B cell (primary cell): ENCODE results near the gene MAEA. TPM values are rescaled to one million over a fixed set of nuclear protein-coding genes. Genes with fewer than 3 reads are reported as not detected.

Experiments used
- ATAC-seq: fragments of 200-7000 bp; cut with Tn5 transposase; one replicate; pipeline ENCODE4 v1.10.0; 2021; ENCODE audit warnings: low read depth, mild to moderate bottlenecking, moderate number of reproducible peaks, moderate library complexity
- CTCF ChIA-PET: fragments of 350-600 bp; sonication (Branson Sonifier 250); formaldehyde crosslinking; loops from one replicate; lab custom pipeline; 2021; ENCODE audit warnings: antibody characterized with exemption, inconsistent platforms; lab: Charles Lee
- POLR2A ChIA-PET: fragments of 350-600 bp; sonication (Branson Sonifier 250); formaldehyde crosslinking; loops from one replicate; lab custom pipeline; 2021; ENCODE audit warnings: antibody characterized with exemption; lab: Charles Lee
- DNase-seq: peaks from one replicate; pipeline ENCODE4 v3.0.0; 2013
- H2AFZ ChIP-seq: 2 replicates; pipeline ENCODE4 v1.6.1; 2012; ENCODE audit warnings: mild to moderate bottlenecking, low read depth, low read length; ENCODE audit not compliant: insufficient read depth, poor library complexity, severe bottlenecking
- H3K27ac ChIP-seq, 2 donors: 1 replicate in 1 of 2; 2 replicates in 1 of 2; pipeline ENCODE4 v1.5.1; 2012 to 2013; ENCODE audit warnings: low read length in 2 of 2, mild to moderate bottlenecking in 2 of 2, moderate library complexity in 1 of 2
- H3K27me3 ChIP-seq, 4 experiments: fragments of 200-600 bp in 1 of 4; sonication (generic) in 1 of 4; replicated peaks in 1 of 4; 1 replicate in 2 of 4; 2 replicates in 2 of 4; pipeline versions ENCODE4 v1.6.1 to v1.7.0; 2013 to 2016; ENCODE audit warnings: low read length in 3 of 4, mild to moderate bottlenecking in 2 of 4, mixed read lengths in 1 of 4, moderate library complexity in 1 of 4; ENCODE audit not compliant: insufficient read depth in 4 of 4, control insufficient read depth in 3 of 4; ENCODE audit errors: control extremely low read depth in 1 of 4
- H3K36me3 ChIP-seq, 2 experiments: replicated peaks in 1 of 2; 1 replicate in 1 of 2; 2 replicates in 1 of 2; pipeline versions ENCODE4 v1.6.1 to v1.7.1; 2013; ENCODE audit warnings: low read length in 1 of 2; ENCODE audit not compliant: insufficient read depth in 2 of 2, control insufficient read depth in 1 of 2; ENCODE audit errors: control extremely low read depth in 1 of 2, extremely low read depth in 1 of 2
- H3K4me1 ChIP-seq, 2 donors: fragments of 200-600 bp in 1 of 2; sonication (generic) in 1 of 2; 1 replicate in 1 of 2; 2 replicates in 1 of 2; pipeline versions ENCODE4 v1.5.1 to v1.6.1; 2013 to 2017; ENCODE audit warnings: low read length in 2 of 2; ENCODE audit not compliant: control insufficient read depth in 2 of 2, insufficient read depth in 2 of 2
- H3K4me2 ChIP-seq: replicated peaks from 2 replicates; pipeline ENCODE3; 2012; ENCODE audit warnings: mild to moderate bottlenecking, low read depth, low read length; ENCODE audit not compliant: poor library complexity, severe bottlenecking
- H3K4me3 ChIP-seq, 5 experiments: fragments of 200-600 bp in 1 of 5; sonication (generic) in 1 of 5; 1 replicate in 3 of 5; 2 replicates in 2 of 5; pipeline versions ENCODE4 v1.5.1 to v1.7.0; 2011 to 2016; ENCODE audit warnings: low read length in 4 of 5, mild to moderate bottlenecking in 4 of 5, low read depth in 2 of 5, control low read depth in 1 of 5, moderate library complexity in 1 of 5; ENCODE audit not compliant: insufficient read depth in 1 of 5; ENCODE audit errors: control extremely low read depth in 1 of 5, extremely low read depth in 1 of 5
- H3K79me2 ChIP-seq: fragments of 200-600 bp; sonication (generic); one replicate; pipeline ENCODE4 v1.6.0; 2016; ENCODE audit warnings: low read length; ENCODE audit not compliant: control insufficient read depth, insufficient read depth
- H3K9ac ChIP-seq: fragments of 200-600 bp; sonication (generic); 2 replicates; pipeline ENCODE4 v1.6.1; 2017; ENCODE audit warnings: mild to moderate bottlenecking, low read length, moderate library complexity
- H3K9me3 ChIP-seq, 3 donors: one replicate each; pipeline versions ENCODE4 v1.6.1 to v1.7.1; 2013; ENCODE audit warnings: low read length in 2 of 3; ENCODE audit not compliant: control insufficient read depth in 2 of 3, insufficient read depth in 1 of 3; ENCODE audit errors: control extremely low read depth in 1 of 3
- H4K20me1 ChIP-seq: 2 replicates; pipeline ENCODE4 v1.6.0; 2012; ENCODE audit warnings: mild to moderate bottlenecking, low read length; ENCODE audit not compliant: insufficient read depth, control insufficient read depth, poor library complexity, severe bottlenecking
- H3K27ac Mint-ChIP-seq: one replicate; pipeline ENCODE4 v1.8.0; 2021; ENCODE audit warnings: mixed read lengths
- H3K27me3 Mint-ChIP-seq: one replicate; pipeline ENCODE4 v1.8.0; 2021; ENCODE audit warnings: mixed read lengths
- H3K4me1 Mint-ChIP-seq: one replicate; pipeline ENCODE4 v1.8.0; 2021; ENCODE audit warnings: mixed read lengths
- H3K4me3 Mint-ChIP-seq: one replicate; pipeline ENCODE4 v1.8.0; 2021; ENCODE audit warnings: mixed read lengths
- H3K9me3 Mint-ChIP-seq: one replicate; pipeline ENCODE4 v1.8.0; 2022; ENCODE audit warnings: mixed read lengths; ENCODE audit not compliant: insufficient read depth
- EZH2 ChIP-seq: IDR thresholded peaks from 2 replicates; pipeline ENCODE4 v1.6.1; 2012; ENCODE audit warnings: borderline replicate concordance, low read depth, mild to moderate bottlenecking, moderate library complexity, low read length; ENCODE audit not compliant: insufficient read depth, poor library complexity, severe bottlenecking
- WGBS: methylation state at CpG from one replicate; pipeline ENCODE4 v1.1.5; 2013; ENCODE audit warnings: missing lambda C conversion rate; ENCODE audit not compliant: insufficient coverage; 5-methylcytosine and 5-hydroxymethylcytosine counted together
- intact Hi-C: fragments of 100-400 bp; cut with micrococcal nuclease; formaldehyde crosslinking; loops from one replicate; pipeline ENCODE4 v1.10.0; 2022
- polyA plus RNA-seq: library from polyadenylated mRNA; depleted of rRNA; stranded (reverse); fragments of >200 nt; gene quantifications from 2 replicates; pipeline ENCODE4 v1.2.3, GENCODE V29; 2012
- total RNA-seq, 2 donors: library from RNA; stranded (reverse); fragments of 120-200 nt in 1 of 2; gene quantifications; 1 replicate in 1 of 2; 2 replicates in 1 of 2; pipeline versions ENCODE4 v1.2.3 to v1.2.4, GENCODE V29; 2013 to 2022
- TF ChIP-seq, protein P1 (sequence below): fragments of 200-600 bp; IDR thresholded peaks from one replicate; pipeline ENCODE4 v1.8.0; 2022; ENCODE audit warnings: antibody characterized with exemption, mild to moderate bottlenecking

The MAEA gene
- total and polyA plus RNA-seq, 2 donors (not counting 1 experiment from before 2014, with no cell fraction given), result 106 to 107 TPM

GRCh38 chr4:1312821-1313640 lies 23.3 kb downstream of the MAEA start:
- Histone ChIP-seq H3K27me3 (no peaks in the 10 kb centered on the region), H4K20me1 (peaks cover 84% of the 10 kb centered on the region), H3K4me2 (no peak overlapping the region), H3K27ac (no peak overlapping the region), H3K4me3 (no peak overlapping the region), H3K9me3 (peaks cover 0 to 5% (median 0%) of the 10 kb centered on the region in 3 donors), H3K79me2 (peaks cover 76% of the 10 kb centered on the region), H3K9ac (no peak overlapping the region), H3K36me3 (peaks cover 0 to 52% of the 10 kb centered on the region in 2 experiments), H2AFZ (no peak overlapping the region), H3K4me1 (peaks cover 18 to 30% of the 10 kb centered on the region in 2 donors)
- intact Hi-C loops, result no loop called here
- Mint-ChIP-seq H3K27ac (no peak overlapping the region), H3K4me3 (no peak overlapping the region), H3K4me1 (peaks cover 28% of the 10 kb centered on the region), H3K9me3 (no peaks in the 10 kb centered on the region), H3K27me3 (no peaks in the 10 kb centered on the region)
- POLR2A ChIA-PET, result no interaction called here
- WGBS, result over 99% methylated on average over 18 of the region's 20 CpGs
- ATAC-seq (no peak), DNase-seq (no peak)
- TF ChIP-seq, protein P1, sequence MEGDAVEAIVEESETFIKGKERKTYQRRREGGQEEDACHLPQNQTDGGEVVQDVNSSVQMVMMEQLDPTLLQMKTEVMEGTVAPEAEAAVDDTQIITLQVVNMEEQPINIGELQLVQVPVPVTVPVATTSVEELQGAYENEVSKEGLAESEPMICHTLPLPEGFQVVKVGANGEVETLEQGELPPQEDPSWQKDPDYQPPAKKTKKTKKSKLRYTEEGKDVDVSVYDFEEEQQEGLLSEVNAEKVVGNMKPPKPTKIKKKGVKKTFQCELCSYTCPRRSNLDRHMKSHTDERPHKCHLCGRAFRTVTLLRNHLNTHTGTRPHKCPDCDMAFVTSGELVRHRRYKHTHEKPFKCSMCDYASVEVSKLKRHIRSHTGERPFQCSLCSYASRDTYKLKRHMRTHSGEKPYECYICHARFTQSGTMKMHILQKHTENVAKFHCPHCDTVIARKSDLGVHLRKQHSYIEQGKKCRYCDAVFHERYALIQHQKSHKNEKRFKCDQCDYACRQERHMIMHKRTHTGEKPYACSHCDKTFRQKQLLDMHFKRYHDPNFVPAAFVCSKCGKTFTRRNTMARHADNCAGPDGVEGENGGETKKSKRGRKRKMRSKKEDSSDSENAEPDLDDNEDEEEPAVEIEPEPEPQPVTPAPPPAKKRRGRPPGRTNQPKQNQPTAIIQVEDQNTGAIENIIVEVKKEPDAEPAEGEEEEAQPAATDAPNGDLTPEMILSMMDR, result no peak
- TF ChIP-seq EZH2, result no peak
- CTCF ChIA-PET, result no interaction called here

- ChIA-PET POLR2A (no interaction called here), CTCF (no interaction called here)
- no peak overlapping the region for H3K4me2 ChIP-seq
- H4K20me1 ChIP-seq, result peaks cover 73% of the 10 kb centered on the region
- H3K4me3 Mint-ChIP-seq, result no peak overlapping the region
- peaks cover 0 to 5% (median 0%) of the 10 kb centered on the region in 3 donors for H3K9me3 ChIP-seq
- DNase-seq (no peak), ATAC-seq (no peak)
- intact Hi-C loops, result no loop called here
- WGBS, result 94% methylated on average over 25 of the region's 28 CpGs
- H3K27ac Mint-ChIP-seq, result no peak overlapping the region
- no peak overlapping the region for H3K9ac ChIP-seq
- peaks cover 65% of the 10 kb centered on the region for H3K79me2 ChIP-seq
- no peaks in the 10 kb centered on the region for H3K27me3 ChIP-seq
- H3K9me3 Mint-ChIP-seq, result no peaks in the 10 kb centered on the region
- H3K4me1 Mint-ChIP-seq, result peaks cover 6% of the 10 kb centered on the region
- H2AFZ ChIP-seq, result no peak overlapping the region
- TF ChIP-seq EZH2, result no peak
- TF ChIP-seq, protein P1, result no peak
- no peaks in the 10 kb centered on the region for H3K27me3 Mint-ChIP-seq
- no peak overlapping the region for H3K4me3 ChIP-seq
- H3K27ac ChIP-seq, result no peak overlapping the region
- peaks cover 0 to 64% of the 10 kb centered on the region in 2 experiments for H3K36me3 ChIP-seq
- H3K4me1 ChIP-seq, result peaks cover 0 to 9% of the 10 kb centered on the region in 2 donors
These were observed 25.6 kb downstream of the MAEA start for GRCh38 chr4:1315306-1315705.
